Activated CD4-positive, CD25-positive, alpha-beta regulatory T cell (primary cell): Measurements from ENCODE around the gene IGF1R.

ENCODE experiments used
- DNase-seq, 4 experiments: peaks; one replicate each; lab custom pipeline; 2025; lab: John Stamatoyannopoulos, UW

Gene IGF1R

GRCh38 chr15:98909968-98910885 is 261.9 kb downstream of the IGF1R start:
- DNase-seq, result no peak

- no peak for DNase-seq
These were observed 266.3 kb downstream of the IGF1R start for GRCh38 chr15:98914626-98915025.

GRCh38 chr15:98916826-98917225 is 268.5 kb downstream of the IGF1R start:
- DNase-seq, result no peak

- DNase-seq, result no peak
These were observed 269.1 kb downstream of the IGF1R start for GRCh38 chr15:98917417-98917816.

- DNase-seq, result no peak
These were observed 271.9 kb downstream of the IGF1R start for GRCh38 chr15:98920091-98920880.

- DNase-seq, result no peak
These were observed 274.8 kb downstream of the IGF1R start for GRCh38 chr15:98923171-98923570.

GRCh38 chr15:98923579-98923978 is 275.2 kb downstream of the IGF1R start:
- no peak for DNase-seq

GRCh38 chr15:98924401-98925049 is 276.2 kb downstream of the IGF1R start:
- no peak for DNase-seq

GRCh38 chr15:98926236-98926635 is 277.9 kb downstream of the IGF1R start:
- DNase-seq, result no peak

- no peak for DNase-seq
These were observed 278.7 kb downstream of the IGF1R start for GRCh38 chr15:98927022-98927421.

- DNase-seq, result no peak
These were observed 279.7 kb downstream of the IGF1R start for GRCh38 chr15:98927996-98928395.

GRCh38 chr15:98930576-98930975 is 282.2 kb downstream of the IGF1R start:
- DNase-seq, result no peak

GRCh38 chr15:98931004-98931403 is 282.7 kb downstream of the IGF1R start:
- DNase-seq, result no peak

GRCh38 chr15:98933406-98933805 is 285.1 kb downstream of the IGF1R start:
- no peak for DNase-seq

GRCh38 chr15:98935736-98936135 is 287.4 kb downstream of the IGF1R start:
- no peak for DNase-seq

GRCh38 chr15:98937413-98938104 is 289.2 kb downstream of the IGF1R start:
- DNase-seq, result no peak

- DNase-seq, result no peak
These were observed 289.7 kb downstream of the IGF1R start for GRCh38 chr15:98938105-98938417.

- no peak for DNase-seq
These were observed 290.5 kb downstream of the IGF1R start for GRCh38 chr15:98938799-98939198.

GRCh38 chr15:98939311-98940080 is 291.2 kb downstream of the IGF1R start:
- no peak for DNase-seq

GRCh38 chr15:98941595-98942255 is 293.4 kb downstream of the IGF1R start:
- DNase-seq, result no peak

GRCh38 chr15:98942431-98942830 is 294.1 kb downstream of the IGF1R start:
- no peak for DNase-seq
